HL-60/S4 (cell line): ENCODE results near the gene TOM1L2.
"Not testable (repeated sequence)": the region's sequence is repeated elsewhere in the genome, so short reads cannot be mapped to it uniquely, and the experiment has no call there.

Experiments
- in situ Hi-C: fragments of 300-500 bp; cut with MboI; formaldehyde crosslinking; loops from 2 replicates; pipeline ENCODE4 v1.14.3; 2022; ENCODE audit warnings: low sequenced_read_pairs

Gene TOM1L2

DNA sequence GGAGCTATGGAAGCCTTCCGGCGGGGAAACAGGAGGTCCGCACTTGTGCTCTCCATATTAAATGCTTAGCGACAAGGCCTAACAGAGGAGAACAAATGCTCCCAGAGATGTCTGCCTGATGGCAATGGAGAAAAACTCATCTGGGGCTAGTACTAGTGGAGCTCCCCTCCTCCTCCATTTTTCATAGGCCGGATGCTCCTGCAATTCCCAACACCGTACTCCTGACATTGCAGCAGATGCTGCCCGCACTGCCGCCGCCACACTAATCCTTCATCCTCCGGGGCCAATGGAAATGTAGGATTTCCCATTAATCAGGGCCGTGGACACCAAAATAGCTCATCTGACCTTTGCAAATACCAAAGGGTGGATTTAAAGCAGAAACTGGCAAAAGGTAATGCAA, 27.5 kb downstream of the TOM1L2 start:
- in situ Hi-C loops = no loop called here

DNA sequence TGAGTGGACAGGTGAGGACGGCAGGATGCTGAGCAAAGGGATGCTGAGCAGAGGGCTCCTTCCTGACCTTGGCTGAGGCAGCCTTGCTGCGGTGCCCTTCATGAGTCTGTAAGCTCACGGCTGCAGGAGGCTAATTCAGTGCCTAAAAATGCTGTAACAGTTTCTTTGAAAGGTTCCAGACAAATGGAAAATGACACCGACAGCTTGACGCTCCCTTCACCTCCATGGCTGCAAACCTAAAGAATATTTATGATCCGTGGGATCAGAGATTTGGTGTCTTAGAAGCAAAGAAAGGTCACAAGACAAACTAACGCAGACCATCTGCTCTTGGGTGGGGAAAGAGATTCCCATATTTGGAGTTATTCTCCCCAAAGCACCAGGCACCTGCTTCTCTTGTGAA, 28.0 kb downstream of the TOM1L2 start:
- in situ Hi-C loops = no loop called here

DNA sequence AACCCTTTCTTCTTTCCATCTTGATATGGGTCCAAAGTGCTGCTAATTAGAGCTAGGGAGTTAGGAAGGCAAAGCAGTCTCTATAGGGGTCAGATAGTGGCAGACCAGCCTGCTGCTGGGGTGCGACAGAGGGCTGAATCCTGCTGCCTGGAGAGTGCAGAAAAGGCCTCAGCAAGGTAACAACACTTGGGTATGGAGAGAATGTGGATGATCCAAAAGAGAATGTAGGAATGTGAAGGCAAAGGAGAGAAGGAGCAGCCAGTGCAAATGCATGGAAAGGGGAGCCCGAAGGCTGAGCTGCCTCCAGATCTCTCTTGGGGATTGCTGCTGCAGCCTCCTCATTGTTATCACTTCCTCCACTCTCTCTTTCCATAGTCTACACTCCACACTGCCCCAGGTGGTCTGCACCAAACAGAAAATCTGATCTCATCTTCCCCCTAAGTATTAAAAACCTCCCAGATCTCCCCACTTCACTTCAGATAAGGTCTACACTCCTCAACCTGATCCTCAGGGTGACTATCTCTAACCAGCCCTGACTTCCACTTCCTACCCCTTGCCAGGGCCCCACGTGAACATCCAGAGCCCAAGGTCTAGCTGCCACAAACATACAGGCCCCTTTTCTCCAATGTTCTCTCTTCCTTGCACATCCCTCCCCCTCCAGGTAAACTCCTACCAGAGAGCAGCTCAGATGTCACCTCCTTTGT, 28.8 kb downstream of the TOM1L2 start:
- in situ Hi-C loops = no loop called here

DNA sequence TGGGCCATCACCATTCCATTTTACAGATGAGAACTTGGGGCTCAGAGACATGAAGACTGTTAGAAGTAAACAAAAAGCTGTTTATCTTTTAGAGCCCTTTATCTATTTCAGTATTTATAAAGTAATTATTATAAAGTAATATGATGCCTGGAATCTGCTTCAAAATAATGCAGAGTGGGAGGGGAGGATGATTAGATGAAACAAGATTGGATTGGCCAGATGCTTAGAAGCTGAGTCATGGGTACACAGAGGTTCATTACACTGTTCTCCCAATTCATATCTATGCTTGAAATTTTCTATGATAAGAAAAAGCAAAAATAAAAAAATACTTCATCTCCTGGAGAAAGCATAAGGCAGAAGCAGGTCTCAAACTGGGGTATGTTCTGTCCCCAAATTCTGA, 29.4 kb downstream of the TOM1L2 start:
- in situ Hi-C loops = no loop called here

DNA sequence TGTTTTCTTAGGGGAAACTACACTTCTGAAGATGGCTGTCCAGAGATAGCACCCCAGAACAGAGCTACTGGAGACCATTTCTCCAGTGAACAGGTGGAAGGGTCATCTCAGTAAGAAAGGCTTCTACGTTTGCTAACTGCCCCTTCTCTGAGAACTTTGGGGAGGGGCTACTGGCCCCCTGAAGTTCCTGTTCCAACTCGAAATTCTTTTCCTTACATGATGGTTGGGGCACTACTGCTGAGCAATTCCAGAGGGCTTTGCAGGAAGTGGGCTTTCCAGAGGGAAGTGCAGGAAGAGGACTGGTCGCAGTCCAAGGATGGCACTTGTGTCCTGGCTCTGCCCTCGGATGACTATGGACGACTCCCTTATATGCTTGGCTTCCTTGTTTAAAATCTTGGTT, 31.2 kb downstream of the TOM1L2 start:
- in situ Hi-C loops = no loop called here

DNA sequence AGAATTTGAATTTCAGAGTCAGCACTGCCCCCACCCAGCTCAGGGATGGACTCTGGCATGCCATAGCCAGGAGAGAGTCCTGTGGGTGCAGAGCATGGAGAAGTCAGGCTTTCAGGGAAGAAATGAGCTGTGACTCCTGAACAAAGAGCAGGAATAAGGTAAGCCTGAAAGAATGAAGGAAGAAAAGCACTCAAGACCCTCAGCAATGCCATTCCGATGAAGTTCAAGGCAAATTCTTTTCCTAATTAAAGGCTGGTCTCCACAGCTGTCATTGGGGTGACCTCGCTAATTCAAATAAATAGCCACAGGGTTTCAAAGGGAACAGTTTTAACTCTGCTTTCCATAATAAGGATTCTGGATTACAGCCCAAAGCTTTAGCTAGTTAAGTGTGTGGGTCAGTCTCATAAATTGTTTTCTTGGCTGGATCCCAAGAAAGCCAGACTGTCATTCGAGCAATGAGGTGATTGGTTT, 31.7 kb downstream of the TOM1L2 start:
- in situ Hi-C loops = no loop called here

DNA sequence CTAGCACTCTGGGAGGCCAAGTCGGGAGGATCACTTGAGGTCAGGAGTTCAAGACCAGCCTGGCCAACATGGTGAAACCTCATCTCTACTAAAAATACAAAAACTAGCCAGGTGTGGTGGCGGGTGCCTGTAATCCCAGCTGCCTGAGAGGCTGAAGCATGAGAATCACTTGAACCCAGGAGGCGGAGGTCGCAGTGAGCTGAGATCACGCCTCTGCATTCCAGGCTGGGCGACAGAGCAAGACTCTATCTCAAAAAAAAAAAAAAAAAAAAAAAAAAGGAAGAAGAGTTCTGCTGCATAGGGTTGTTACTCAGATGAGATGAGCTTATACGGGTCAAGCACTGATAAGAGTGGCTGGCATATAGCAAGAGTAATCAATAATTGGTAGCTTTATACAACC, 32.3 kb downstream of the TOM1L2 start:
- in situ Hi-C loops = not testable (repeated sequence)

DNA sequence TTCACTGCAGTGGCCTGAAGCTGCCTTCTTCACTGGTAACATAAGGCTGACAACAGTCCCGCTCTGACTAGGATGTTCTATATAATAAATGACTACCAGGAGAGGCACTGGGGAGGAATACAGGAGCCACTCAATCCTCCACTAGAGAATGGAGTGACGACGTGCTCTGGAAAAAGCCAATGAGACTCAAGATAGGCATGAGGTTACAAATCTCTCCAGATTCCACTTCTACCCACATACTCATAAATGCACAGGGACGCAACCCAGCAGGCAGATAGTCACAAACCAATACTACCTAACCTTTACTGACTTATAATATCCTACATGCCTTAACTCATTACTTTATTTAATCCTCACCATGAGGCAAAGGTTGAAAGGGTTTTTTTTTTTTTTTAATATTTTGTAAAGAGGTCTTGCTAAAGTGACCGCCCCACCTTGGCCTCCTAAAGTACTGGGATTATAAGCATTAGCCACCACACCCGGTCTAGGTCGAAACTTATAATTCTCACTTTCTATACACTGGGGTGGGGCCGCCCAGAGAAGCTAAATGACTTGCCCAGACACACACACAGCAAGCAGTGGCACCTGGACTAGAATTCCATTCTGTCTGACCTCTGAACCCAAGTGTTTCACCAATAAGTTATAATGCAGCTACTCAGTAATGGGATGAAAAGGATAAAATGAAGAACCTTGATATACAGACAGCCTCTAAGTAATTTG, 33.7 kb downstream of the TOM1L2 start:
- in situ Hi-C loops = no loop called here

DNA sequence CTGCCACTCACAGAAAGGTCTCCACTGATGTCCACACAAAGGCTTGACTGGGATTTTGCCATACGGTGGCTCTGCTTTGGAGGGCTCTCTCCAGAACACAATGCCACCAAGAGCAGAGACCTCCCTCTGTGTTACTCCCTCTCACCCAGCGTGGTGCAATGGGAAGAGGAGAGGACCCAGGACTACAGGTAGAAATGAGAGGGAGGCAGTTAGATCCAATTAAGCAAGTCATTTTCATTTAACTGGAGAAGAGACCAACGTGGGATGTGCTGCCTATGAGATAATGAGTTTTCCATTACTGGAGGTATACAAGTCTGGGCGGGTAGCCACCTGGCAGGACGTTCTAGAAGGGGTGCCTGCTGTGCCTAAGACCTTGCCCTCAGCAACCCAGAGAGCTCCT, 34.2 kb downstream of the TOM1L2 start:
- in situ Hi-C loops = no loop called here

DNA sequence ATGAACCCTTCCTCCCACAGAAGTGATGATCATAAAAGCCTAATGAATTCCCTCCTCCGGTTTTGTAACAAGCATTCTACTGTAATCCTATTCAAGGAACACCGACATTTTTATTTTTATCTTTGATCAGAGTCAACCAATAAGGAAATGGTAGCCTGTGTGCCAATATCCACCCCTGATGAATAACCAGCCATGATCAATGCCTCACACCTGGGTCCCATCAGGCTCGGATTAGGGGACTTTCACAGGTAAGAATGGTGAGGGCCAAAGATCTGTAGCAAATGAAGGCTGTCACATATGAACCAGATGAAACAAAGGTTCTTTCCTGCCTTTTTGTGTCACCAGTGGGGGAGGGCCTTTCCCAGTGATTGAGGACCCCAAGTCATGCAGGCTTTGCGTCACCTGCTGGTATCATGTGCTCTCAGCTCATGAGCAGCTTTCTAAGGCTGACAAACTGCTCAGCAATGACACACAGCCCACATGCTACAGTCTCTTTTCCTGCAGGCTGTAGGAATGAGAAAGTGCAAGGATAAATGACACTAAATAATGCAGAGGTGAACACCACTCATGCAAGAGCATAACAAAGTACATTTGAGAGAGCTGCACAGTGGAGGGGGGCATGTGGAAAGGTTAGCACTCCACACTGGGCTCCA, 34.9 kb downstream of the TOM1L2 start:
- in situ Hi-C loops = no loop called here

DNA sequence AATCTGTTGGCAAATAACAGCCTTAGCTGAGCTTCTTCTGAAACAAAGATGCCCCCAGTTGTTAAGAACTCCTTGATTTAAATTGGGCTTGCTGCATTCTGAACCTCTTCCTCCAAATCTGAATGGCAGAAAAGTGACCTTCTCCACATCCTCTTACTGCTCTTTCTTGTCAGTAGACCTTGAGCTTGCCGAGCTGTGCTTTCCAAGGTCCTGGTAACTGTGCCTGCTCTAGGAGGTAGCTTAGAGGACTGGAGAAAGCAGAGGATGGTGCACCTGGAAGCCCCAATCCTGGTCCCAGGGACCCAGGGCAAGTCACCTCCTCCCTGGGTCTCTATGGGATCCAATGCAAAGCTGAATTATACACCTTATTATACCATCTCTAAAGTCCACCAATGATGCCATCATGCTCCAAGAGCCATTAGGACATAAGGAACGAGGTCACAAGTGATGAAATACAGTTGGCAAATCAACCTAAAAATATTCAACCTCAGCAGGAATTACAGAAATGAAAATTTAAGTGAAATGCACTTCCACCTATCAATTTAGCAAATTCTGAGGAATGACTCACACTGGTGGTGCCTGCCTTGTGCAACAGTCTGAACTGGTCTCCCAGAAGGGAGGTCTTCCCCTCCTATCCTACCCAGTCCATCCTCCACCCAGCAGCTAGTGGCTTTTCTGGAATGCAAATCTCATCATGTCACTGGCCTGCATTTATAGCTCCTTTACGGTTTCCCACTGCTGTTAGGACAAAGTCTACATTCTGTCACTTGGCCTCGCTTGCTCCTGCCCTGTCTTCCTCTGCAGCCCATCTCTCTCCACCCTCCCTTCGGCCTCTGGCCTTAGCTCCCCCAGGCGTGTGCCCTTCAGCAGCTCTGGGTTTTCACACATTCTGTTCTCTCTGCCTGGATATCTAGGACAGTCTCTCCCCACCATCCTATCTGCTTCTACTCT, 36.6 kb downstream of the TOM1L2 start:
- in situ Hi-C loops = no loop called here

DNA sequence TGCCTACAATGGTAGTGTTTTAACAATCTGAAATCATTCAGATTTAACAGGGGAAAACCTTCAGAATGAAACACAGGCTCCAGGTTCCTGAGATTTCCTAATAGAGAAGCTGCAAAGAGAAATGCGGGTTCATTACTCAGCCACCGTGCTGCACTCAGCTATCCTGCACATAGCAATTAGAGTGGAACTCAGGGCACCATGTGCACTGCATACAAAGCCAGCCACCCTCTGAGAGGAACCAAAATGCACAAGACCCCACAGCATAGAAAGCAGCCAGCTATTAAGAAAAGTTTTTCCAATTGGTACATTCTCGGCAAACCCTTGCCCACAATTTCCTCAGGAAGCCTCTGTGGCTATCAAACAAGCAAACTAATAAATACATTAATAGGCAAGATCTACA, 37.4 kb downstream of the TOM1L2 start:
- in situ Hi-C loops = no loop called here

DNA sequence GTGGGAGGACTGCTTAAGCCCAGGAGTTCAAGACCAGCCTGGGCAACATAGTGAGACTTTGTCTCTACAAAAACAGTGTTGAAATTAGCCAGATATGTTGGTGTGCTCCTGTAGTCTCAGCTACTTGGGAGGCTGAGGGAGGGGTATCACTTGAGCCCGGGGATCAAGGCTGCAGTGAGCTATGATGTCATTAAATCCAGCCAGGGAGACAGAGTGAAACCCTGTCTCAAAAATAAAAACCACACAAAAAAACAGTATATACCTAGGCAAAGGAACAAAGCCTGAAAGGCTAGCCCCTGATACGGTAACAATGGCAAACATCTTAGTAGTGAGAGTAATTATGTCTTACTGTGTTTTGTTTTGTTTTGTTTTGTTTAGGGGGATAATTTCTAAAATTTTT, 38.0 kb downstream of the TOM1L2 start:
- in situ Hi-C loops = no loop called here

DNA sequence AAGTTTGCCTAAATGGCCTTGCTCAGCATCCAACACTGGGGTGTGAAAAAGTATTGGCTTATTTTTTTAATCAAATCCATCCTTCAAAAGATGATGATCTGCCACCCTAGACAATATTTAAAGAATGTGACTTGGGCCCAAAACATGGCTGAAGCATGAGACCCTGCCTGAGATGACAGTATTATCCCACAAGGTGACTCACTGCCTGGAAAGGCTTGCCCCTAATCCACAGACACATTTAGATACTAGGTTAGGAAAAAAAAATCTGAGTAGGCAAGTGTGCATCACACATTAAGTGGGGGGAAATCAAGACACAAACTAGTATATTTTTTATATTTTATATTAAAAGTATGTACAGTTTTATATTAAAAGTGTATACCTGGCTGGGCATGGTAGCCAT, 38.4 kb downstream of the TOM1L2 start:
- in situ Hi-C loops = no loop called here

DNA sequence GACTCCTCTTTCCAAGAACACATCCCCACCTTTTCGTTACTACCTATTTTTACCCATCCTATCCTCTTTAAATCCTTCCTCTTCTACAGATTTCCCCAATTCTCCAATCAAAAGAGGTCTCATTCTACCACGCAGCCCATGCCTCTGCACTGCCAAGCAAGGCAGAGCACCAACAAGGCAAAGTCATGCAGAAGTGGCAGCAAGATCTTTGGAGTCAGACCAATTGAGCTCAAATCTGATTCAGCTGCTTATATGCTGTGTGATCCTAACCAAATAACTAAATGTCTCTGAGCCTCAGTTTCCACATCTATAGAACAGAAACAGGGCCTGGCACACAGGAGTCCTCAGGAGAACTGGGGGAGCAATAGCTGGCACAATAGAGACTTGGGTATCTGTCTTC, 41.0 kb downstream of the TOM1L2 start:
- in situ Hi-C loops = no loop called here

DNA sequence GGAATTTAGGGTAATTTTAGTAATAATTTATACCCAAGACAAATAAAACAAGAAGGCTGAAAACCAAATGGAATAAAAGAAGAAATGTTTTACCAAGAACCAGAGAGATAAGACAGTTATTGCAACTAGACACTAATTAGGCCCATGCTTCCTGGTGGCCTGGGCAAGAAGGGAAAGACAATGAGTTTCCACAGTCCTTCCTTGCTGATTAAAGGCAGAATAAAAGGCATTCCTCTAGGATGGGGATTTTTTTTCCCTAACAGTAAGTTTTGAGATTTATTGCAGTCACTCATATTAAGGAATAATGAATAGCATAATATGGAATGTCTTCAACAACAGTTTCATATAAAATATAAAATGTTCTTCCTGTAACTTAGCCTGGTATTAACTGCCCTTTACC, 41.5 kb downstream of the TOM1L2 start:
- in situ Hi-C loops = no loop called here

DNA sequence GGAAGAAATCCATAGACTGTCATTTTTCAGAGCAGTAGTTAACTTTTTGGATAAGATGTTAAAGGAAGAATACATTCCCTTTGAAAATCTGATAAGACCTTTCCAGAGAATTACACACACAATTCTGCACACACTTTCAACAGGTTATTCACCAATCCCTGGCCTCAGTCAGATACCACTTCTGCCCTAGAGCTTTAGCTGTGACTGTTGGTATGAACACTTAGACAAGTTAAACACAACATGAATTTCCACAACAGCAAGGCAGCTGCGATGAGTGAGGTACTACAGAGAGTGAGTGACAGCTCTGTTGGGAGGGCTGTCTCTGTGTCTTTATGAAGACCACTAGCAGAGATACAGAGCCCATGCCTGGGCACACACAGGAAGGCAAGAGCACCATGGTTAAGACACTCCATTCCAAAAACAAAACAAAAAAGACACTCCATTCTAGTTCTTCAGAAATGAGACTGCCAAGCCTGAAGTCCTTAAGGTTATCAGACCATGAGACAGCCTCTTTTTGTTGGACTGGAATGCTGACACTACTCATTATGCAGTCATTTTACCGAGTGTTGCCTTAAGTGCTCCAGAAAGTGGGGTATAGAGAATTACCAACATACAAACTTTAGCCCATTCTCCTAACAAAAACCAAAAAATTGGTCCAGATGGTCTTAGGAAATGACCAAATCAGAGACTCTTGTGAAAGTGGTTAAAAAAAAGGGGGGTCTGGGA, 42.4 kb downstream of the TOM1L2 start:
- in situ Hi-C loops = no loop called here

DNA sequence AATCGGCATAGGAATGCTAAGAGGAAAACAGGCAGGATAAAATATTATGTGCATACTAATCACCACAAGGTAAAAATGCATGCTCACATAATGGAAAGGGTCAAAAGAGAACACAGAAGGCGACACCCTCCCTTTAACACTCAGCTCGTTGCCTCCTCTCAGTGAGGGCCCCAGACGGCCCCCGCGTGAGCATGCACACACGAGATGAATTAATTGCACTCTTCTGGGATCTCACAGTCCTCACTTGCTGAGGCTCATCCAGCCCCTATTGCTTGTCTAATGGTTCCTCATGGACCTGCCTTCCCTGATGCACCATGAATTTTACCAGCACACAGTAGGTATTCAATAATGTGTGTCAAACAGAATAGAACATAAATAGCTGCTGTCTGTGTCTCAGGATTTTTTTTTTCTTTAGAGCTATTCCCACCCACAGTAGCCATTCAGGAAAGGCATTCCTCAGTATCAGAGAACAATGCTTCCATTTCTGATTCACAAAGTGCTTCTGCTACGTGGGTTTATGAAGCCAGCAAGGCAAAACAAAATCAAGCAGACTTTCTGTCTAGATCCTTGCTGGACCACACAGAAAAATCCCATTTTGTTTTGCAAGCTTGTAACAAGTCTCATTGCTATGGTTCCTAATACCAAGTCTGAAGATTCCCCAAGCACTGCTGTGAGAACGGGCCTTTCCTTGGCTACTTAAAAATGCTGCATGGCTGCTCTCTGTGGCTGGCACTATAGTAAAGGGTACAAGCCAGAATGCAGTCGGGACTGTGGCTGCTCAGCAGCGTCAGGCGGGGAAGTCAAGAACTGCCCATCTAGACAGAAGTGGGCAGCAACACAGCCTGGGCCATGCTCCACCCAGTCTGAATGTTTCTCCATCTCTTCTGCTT, 43.6 kb downstream of the TOM1L2 start:
- in situ Hi-C loops = no loop called here

DNA sequence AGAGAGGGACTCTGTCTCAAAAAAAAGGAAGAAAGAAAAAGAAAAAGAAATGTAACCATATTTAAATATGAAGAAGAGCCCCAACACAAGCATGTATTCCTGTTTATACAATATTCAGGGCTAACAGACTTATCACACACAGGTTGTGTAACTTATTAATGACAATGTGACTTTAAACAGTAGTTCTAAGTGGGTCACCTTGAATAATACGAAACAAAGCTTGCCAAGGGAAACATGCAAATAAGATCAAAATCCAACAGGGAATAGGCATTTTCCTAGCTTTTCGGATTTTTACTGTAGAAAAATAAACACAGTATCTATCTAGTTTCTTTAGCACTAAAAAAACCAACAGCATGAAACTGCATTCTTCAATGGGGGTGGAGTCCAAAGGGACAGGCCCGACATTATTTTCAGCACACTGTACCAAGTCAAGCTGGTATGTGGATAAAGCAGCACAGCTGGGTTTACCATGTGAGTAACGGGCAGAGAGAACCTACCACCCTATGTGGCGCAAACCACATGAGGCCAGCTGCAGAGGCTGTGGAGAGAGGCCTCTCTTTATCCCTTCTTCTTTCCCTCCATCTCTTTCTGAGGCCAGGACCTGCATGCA, 45.3 kb downstream of the TOM1L2 start:
- in situ Hi-C loops = no loop called here
